ENCODE data around the gene ECT2L. TPM values are rescaled to one million over a fixed set of nuclear protein-coding genes. Genes with fewer than 3 reads are reported as not detected.

The ECT2L gene, protein sequence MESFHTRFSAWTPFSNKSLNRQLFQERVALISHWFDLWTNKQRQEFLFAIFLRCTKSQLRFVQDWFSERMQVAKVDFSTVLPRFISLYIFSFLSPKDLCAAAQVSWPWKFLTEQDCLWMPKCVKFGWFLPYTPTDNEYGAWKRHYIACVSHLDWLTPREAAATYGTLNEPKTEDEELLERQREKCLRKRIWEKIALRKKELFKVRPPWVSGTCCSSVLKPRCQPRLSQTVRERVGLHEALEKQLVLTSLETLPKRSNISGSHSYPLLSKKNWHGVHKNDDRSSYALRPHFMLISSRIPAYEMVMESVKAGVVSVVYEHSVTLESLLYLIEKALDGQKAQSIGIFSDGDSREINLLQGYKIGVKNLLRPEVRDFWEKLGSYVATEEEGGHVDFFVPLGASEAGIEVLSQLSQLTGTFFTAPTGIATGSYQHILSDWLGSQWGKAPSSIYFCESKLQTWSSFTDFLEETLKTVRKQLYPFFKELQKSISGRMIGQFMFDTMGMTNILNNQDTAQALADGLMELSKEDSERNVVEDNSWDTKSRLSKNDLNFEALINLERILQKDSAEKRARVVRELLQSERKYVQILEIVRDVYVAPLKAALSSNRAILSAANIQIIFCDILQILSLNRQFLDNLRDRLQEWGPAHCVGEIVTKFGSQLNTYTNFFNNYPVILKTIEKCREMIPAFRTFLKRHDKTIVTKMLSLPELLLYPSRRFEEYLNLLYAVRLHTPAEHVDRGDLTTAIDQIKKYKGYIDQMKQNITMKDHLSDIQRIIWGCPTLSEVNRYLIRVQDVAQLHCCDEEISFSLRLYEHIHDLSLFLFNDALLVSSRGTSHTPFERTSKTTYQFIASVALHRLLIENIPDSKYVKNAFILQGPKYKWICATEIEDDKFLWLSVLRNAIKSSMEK
- not detected for total RNA-seq
- long read RNA-seq, partial matches to known transcripts = 0 of 2 reads
- long read RNA-seq, other reads (novel, unspliced or antisense) = 2 of 2 reads

DNA sequence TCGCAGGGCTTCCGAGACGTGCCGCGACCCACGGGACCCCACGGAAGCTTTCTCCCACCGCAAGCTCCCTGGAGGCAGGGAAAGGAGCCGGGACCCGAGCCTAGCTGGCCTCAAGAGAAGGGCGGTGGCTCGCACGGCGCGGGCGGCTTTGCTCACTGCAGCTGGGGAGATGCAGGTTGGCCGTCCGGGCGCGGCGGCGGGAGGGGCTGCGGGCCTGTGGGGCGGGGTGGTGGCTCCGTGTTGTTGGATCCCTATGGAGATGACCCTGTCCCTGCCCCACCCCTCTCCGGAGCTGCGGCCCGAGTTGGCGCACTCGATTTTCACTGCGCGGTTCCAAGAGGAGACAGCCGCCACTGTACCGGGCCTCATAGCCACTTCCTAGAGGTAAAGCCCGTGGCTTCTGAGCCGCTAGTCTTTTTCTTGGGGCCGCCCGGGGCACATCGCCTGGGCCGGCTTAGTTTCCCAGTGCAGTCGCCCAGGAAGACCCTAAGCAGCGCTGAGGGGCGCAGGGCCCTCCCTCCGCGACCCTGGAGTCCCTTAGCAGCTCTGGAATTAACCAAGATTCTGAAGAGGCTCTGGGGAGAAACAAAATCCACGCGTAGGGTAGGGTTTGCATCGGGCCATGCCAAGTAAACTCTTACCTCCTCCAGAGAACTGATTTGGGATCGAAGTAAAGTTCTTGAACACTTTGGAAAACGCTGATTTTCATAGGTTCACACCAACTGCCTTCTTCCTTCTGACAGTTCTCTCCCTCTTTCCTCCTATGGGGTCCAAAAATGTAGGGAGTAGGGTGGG lies at the start of gene ECT2L:
ECT2L (plus strand) TSS at position 279 of the 795 bp plus-strand sequence. CDS start 17,188 bp downstream, outside the sequence.
- H3K4me3 ChIP-seq = peak within 1 kb of the TSS; percentile 34
- peak; percentile 73 for DNase-seq
- H3K4me1 ChIP-seq = no peaks in the 10 kb centered on the region
- TF ChIP-seq CTCF (IDR thresholded peaks at IDR 0.05) = no peak
- no peaks in the 10 kb centered on the region for H3K9me3 ChIP-seq
- H3K27me3 ChIP-seq = no peaks in the 10 kb centered on the region
- peak; percentile 92 for ATAC-seq
- H3K27ac ChIP-seq = peak within 1 kb of the TSS; percentile 20
- peaks cover 13% of the 10 kb centered on the region for H3K36me3 ChIP-seq
- intact Hi-C loops (cut with DNase I) = no loop called here

DNA sequence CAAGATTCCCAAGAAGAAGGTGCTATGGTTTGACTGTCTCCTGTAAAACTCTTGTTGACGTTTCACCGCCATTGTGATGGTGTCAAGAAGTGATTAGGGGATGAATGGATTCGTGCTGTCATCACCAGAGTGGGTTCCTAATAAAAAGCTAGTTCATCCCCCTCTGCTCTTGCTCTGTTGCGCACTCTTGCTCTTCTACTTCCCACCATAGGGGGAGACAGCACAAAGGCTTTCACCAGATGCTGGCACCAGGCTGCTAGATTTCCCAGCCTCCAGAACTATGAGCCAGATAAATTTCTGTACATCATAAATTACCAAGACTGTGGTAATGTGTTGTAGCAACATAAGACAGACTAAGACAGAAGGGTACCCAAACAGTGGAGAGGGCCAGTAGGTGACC lies 43.9 kb upstream of the ECT2L start:
- Histone ChIP-seq H3K4me3 (no peak overlapping the region), H3K27ac (no peak overlapping the region), H3K27me3 (no peaks in the 10 kb centered on the region), H3K4me1 (no peaks in the 10 kb centered on the region), H3K36me3 (no peaks in the 10 kb centered on the region), H3K9me3 (no peaks in the 10 kb centered on the region)
- no peak for TF ChIP-seq CTCF (IDR thresholded peaks at IDR 0.05)
- intact Hi-C loops (cut with DNase I) = no loop called here
- ATAC-seq (no peak), DNase-seq (no peak)

- no peak overlapping the region for H3K4me3 ChIP-seq
- intact Hi-C loops (cut with DNase I) = no loop called here
- H3K27me3 ChIP-seq = no peaks in the 10 kb centered on the region
- no peak overlapping the region for H3K27ac ChIP-seq
- no peaks in the 10 kb centered on the region for H3K4me1 ChIP-seq
- TF ChIP-seq CTCF (IDR thresholded peaks at IDR 0.05) = no peak
- DNase-seq = no peak
- H3K9me3 ChIP-seq = no peaks in the 10 kb centered on the region
- no peak for ATAC-seq
- no peaks in the 10 kb centered on the region for H3K36me3 ChIP-seq
Measured at GRCh38 chr6:138757136-138757535, 38.8 kb upstream of the ECT2L start.

GRCh38 chr6:138765896-138766655 lies 29.8 kb upstream of the ECT2L start:
- DNase-seq = no peak
- H3K4me1 ChIP-seq = no peaks in the 10 kb centered on the region
- no peaks in the 10 kb centered on the region for H3K9me3 ChIP-seq
- TF ChIP-seq CTCF (IDR thresholded peaks at IDR 0.05) = peak; percentile 68
- H3K36me3 ChIP-seq = no peaks in the 10 kb centered on the region
- ATAC-seq = peak; percentile 36
- no peaks in the 10 kb centered on the region for H3K27me3 ChIP-seq
- no peak overlapping the region for H3K27ac ChIP-seq
- H3K4me3 ChIP-seq = no peak overlapping the region
- intact Hi-C loops (cut with DNase I) = loop anchor here (10.0 kb wide), 1 partner anchor 341 kb away; no protein-coding TSS in a partner anchor

All from upper lobe of right lung (tissue), 1 donor.